Upper lobe of left lung (tissue), 4 donors: ENCODE results near the gene PGGHG.

Experiments
- EP300 ChIP-seq, 4 donors: sonication (generic); formaldehyde crosslinking; IDR thresholded peaks; one replicate each; pipeline ENCODE4 v1.5.1; 2017; ENCODE audit warnings: antibody characterized with exemption in 4 of 4, control low read depth in 2 of 4
- POLR2A ChIP-seq, 4 donors: fragments of 450-650 bp; IDR thresholded peaks; one replicate each; pipeline ENCODE4 v1.5.1; 2016 to 2017; ENCODE audit warnings: antibody characterized with exemption in 4 of 4, mild to moderate bottlenecking in 2 of 4
- POLR2AphosphoS5 ChIP-seq, 2 donors: sonication (generic); formaldehyde crosslinking; IDR thresholded peaks; one replicate each; pipeline ENCODE4 v1.5.1; 2017; ENCODE audit warnings: antibody characterized with exemption in 2 of 2
- TF ChIP-seq, protein P1 (sequence below), 6 experiments: fragments of 450-650 bp in 4 of 6; fragments of 200-600 bp in 2 of 6; sonication (generic) in 2 of 6; IDR thresholded peaks; one replicate each; pipeline ENCODE4 v1.5.1; 2016 to 2019; ENCODE audit warnings: antibody characterized with exemption in 6 of 6

DNA sequence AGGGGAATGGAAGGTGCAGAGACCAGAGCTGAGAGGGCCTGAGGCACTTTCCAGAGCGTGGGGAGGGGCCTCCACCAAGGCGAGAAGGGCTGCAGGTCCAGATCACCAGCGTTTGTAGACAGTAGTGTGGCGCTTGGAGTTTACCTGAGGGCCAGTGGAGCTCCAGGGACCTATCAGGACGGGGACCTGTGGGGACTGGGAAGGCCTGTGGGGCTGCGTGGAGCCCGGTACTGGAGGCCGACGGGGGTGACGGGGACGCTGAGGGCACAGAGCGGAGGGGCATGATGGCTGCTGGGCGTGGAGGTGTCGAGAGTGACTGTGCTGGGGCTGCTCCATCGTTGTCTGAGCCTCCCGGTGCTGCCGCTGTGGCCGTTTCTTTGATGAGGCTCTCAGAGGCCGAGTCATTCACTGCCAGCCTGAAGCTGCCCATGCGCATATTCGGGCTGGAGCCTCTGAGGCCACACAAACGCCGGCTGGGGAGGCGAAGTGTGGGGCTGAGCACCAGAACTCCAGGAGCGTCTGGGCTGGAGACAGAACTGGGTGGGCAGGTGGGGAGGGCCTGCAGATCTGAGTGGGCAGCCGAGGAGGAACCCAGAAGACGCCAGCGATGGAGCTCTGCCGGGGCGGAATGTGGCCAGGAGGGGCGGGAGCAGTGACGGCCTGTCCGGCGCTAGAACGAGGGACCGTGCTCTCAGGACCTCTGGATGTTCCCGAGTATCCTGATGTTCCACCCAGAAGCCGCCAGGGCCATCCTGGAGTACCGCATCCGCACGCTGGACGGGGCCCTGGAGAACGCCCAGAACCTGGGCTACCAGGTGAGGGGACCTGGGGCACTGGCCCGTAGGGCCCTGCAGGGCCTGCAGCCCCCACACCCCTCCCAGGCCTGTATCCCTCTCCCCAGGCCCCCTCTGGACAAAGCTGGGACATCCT is 2.6 kb downstream of the PGGHG start:
- TF ChIP-seq, protein P1, sequence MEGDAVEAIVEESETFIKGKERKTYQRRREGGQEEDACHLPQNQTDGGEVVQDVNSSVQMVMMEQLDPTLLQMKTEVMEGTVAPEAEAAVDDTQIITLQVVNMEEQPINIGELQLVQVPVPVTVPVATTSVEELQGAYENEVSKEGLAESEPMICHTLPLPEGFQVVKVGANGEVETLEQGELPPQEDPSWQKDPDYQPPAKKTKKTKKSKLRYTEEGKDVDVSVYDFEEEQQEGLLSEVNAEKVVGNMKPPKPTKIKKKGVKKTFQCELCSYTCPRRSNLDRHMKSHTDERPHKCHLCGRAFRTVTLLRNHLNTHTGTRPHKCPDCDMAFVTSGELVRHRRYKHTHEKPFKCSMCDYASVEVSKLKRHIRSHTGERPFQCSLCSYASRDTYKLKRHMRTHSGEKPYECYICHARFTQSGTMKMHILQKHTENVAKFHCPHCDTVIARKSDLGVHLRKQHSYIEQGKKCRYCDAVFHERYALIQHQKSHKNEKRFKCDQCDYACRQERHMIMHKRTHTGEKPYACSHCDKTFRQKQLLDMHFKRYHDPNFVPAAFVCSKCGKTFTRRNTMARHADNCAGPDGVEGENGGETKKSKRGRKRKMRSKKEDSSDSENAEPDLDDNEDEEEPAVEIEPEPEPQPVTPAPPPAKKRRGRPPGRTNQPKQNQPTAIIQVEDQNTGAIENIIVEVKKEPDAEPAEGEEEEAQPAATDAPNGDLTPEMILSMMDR (IDR thresholded peaks at IDR 0.05): no peak
- TF ChIP-seq POLR2A (IDR thresholded peaks at IDR 0.05): no peak
- TF ChIP-seq POLR2AphosphoS5 (IDR thresholded peaks at IDR 0.05): no peak
- no peak for TF ChIP-seq EP300 (IDR thresholded peaks at IDR 0.05)
